AG04450 (cell line): Measurements from ENCODE around the gene EMILIN2. TPM values are rescaled to one million over a fixed set of nuclear protein-coding genes. Genes with fewer than 3 reads are reported as not detected.

Experiments used
- CTCF ChIA-PET: fragments of 300-600, 350-600 bp; formaldehyde crosslinking; extraction: SDS; loops from one replicate; lab custom pipeline; 2022; ENCODE audit warnings: antibody characterized with exemption, inconsistent platforms; lab: Charles Lee
- POLR2A ChIA-PET: fragments of 350-600 bp; formaldehyde crosslinking; extraction: SDS; loops from one replicate; lab custom pipeline; 2021; ENCODE audit warnings: antibody characterized with exemption, inconsistent platforms; lab: Yijun Ruan, JAX
- DNase-seq: peaks from one replicate; pipeline ENCODE4 v3.0.0-alpha.2; 2011; ENCODE audit warnings: low read depth, low spot score
- H3K27ac ChIP-seq: one replicate; pipeline ENCODE4 v1.5.1; 2012; ENCODE audit warnings: low read depth, low read length, control low read depth
- H3K27me3 ChIP-seq: one replicate; pipeline ENCODE4 v1.6.0; 2012; ENCODE audit warnings: low read length; ENCODE audit not compliant: control insufficient read depth, insufficient read depth
- H3K4me3 ChIP-seq: 2 replicates; pipeline ENCODE4 v1.5.1; 2011; ENCODE audit warnings: mild to moderate bottlenecking, low read depth, low read length, control low read depth
- H3K9me3 ChIP-seq: 2 replicates; pipeline ENCODE4 v1.5.1; 2012; ENCODE audit warnings: low read length; ENCODE audit not compliant: control insufficient read depth, insufficient read depth
- CTCF ChIP-seq: IDR thresholded peaks from 2 replicates; pipeline ENCODE4 v1.5.1; 2011; ENCODE audit warnings: low read depth, low read length, control low read depth, inconsistent platforms
- polyA plus RNA-seq: library from polyadenylated mRNA; depleted of rRNA; stranded (reverse); fragments of >200 nt; gene quantifications from 2 replicates; pipeline ENCODE4 v1.2.3, GENCODE V29; 2011

The EMILIN2 gene
- polyA plus RNA-seq, 1 experiment: 1.2 TPM

DNA sequence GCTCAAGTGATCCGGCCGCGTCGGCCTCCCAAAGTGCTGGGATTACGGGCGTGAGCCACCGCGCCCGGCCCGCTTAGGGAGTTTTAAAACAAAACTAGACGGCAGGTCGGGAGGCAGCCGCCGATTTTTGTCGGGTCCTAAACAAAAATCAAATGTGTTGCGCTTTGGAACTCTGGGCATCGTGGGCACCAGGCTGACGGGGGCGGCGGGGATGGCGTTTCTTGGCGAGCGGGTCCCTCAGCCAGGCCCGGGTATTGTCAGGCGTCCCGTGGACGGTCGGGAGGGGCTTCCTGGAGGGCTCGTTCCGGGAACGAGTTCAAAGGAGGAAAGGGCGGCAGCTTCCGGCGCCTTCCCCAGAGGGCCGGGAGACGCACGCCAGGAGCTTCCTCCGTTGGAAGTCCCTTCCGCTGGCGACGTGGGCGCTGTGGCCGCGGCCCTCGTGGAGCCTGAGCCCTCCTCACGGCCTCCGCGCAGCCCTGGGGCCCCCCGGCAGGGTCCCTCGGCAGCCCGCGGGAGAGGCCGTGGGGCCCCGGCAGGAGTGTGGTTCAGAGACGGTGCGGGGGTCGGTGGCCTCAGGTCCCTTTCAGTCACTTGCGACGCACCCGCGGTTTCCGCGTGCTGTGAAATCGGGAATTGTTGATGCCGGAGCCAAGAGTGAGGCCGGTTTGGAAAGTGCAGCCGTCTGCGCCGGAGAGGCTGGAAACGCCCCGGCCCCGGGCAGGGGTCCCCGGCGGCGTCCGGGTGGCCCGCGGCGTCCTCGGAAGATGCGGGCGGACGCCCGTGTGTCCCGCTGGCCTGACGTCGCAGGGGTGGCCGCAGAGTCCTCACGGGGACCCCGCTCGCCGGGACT is 59.3 kb downstream of the EMILIN2 start:
- Histone ChIP-seq H3K27me3 (peaks cover 17% of the 10 kb centered on the region), H3K27ac (no peak overlapping the region), H3K4me3 (peak overlapping the region; percentile 48), H3K9me3 (peaks cover 4% of the 10 kb centered on the region; the same call in 1 of the 2 replicates)
- no peak for DNase-seq
- ChIA-PET CTCF (no interaction called here), POLR2A (interaction anchor here (0.6 kb wide), 1 partner anchor 13 kb away, joined by 5 read pairs; no protein-coding TSS in a partner anchor)
- no peak for TF ChIP-seq CTCF

DNA sequence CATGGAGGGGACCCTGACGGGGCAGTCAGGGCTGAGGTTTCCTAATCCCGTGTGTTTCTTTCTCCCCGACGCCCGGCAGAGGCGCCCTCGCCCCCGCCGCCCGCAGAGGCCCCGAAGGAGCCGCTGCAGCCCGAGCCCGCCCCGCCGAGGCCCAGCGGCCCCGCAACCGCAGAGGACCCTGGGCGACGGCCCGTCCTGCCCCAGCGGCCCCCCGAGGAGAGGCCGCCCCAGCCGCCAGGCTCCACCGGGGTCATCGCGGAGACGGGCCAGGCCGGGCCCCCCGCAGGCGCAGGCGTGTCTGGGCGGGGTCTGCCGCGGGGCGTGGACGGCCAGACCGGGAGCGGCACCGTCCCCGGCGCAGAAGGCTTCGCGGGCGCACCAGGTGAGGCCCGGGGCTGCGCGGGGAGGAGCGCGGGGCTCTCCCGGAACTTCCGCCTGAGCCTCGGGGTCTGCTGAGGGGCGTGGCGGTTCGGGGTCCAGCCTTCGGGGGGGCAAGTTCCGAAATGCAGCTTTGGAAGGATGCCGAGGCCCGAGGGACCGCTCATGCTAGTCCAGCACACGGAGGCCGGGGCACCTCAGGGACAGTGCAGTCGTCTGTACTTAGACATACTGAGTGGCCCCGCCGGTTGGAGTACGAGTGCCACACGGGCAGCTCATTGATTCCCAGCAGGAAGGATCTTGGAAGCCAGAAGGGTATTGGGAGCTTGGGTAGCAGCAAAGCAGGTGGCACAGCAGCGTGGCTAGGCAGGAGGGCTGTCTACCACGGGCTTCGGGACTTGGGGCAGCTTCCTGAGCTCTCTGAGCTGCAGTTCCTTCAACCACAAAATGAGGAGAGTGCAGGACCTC is 60.1 kb downstream of the EMILIN2 start:
- no peak for DNase-seq
- Histone ChIP-seq H3K27me3 (peaks cover 17% of the 10 kb centered on the region), H3K4me3 (peak overlapping the region; percentile 48), H3K9me3 (peaks cover 4% of the 10 kb centered on the region; the same call in 1 of the 2 replicates), H3K27ac (no peak overlapping the region)
- ChIA-PET CTCF (no interaction called here), POLR2A (no interaction called here)
- 0 out of 2 replicates have a peak, but pooled peaks have one; percentile 7 for TF ChIP-seq CTCF

DNA sequence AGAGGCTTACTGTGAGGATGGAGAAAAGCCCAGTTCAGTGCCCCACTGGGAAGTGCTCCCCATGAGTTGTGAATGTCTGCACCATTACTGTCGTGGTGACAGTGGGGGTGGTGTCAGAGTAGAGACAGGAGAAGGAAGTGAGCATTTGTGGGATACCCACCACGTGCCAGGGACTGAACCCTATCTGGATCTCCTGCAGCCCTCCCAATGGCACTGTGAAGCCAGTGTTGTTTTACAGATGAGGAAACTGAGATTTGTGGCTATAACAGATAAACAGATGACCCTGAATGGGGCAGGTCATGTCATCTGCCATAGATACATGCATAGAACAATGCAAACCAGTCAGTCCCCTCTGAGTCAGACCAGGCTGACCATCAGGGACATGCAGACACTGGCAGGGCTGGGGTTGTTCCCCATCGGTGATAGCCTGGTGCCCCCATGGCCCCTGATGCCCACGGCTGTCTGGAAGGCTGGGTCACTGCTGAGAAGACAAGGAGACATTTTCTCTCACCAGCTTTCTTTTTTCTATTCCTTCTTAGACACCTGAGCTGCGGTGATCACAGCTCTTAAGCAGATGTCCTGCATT is 60.8 kb downstream of the EMILIN2 start:
- DNase-seq: no peak
- CTCF ChIA-PET: no interaction called here
- Histone ChIP-seq H3K9me3 (peaks cover 4% of the 10 kb centered on the region; the same call in 1 of the 2 replicates), H3K27ac (no peak overlapping the region), H3K4me3 (no peak overlapping the region; the same call in 1 of the 2 replicates), H3K27me3 (peaks cover 17% of the 10 kb centered on the region)
- POLR2A ChIA-PET: no interaction called here
- TF ChIP-seq CTCF: no peak

DNA sequence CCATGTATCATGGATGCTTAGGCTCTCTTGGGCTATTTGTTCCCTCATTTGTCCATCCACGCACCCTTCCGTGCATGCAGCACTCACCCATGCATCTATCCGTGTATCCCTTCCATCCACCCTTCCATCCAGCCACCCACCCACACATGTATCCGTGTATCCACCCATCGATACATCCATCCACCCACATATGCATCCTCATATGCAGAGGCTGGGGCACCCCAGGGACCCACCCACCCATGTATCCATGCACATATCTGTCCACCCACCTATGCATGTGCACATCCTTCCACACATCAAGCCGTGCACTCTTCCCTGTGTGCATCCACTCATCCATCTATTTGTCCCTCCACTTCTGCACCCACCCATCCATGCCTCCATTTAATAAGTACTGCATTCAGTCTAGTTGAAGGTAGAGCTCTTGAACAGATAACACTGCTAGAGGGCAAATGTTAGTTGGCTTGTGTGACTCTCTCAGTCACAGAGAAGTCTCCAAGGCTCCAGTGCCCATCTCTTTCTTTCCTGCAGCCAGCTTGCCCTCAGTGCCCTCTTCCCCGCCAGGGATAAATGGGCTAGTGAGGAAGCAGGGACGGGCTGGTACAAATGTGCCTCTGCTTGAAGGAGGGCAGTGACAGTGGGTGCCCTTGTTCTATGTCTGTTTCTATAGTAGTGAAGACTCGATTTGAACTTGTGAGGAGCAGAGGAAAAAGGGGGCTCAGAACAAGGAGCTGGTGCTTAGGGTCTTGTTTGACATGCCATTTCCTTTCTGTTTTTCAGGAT is 61.5 kb downstream of the EMILIN2 start:
- Histone ChIP-seq H3K27me3 (peaks cover 17% of the 10 kb centered on the region), H3K27ac (no peak overlapping the region), H3K4me3 (no peak overlapping the region), H3K9me3 (peaks cover 4% of the 10 kb centered on the region; the same call in 1 of the 2 replicates)
- DNase-seq: no peak
- ChIA-PET POLR2A (no interaction called here), CTCF (interaction anchor here (1.7 kb wide), 1 partner anchor 221 kb away, joined by 4 read pairs; no protein-coding TSS in a partner anchor)
- no peak for TF ChIP-seq CTCF
